ENCODE measurements around the gene IRF5.

GRCh38 chr7:128908750-128909624 lies 28.7 kb upstream of the IRF5 start:
- TF ChIP-seq CTCF (conservative IDR thresholded peaks at IDR 0.05 in 1 of 2, IDR thresholded peaks at IDR 0.05 in 1 of 2; ENCODE audit: extremely low read depth in 1 of 2, insufficient read depth in 1 of 2, low read depth in 1 of 2, low read length in 2 of 2), result no peak
- no peak for TF ChIP-seq EZH2 (IDR thresholded peaks at IDR 0.05; ENCODE audit: borderline replicate concordance, low read length)

Data from mammary epithelial cell (primary cell).